ENCODE measurements around the gene MEIS1.

- TF ChIP-seq POLR2AphosphoS5 (IDR thresholded peaks at IDR 0.05) (no peak), CTCF (IDR thresholded peaks at IDR 0.05) (no peak), POLR2A (IDR thresholded peaks at IDR 0.05) (no peak), EP300 (IDR thresholded peaks at IDR 0.05; ENCODE audit: low read depth) (no peak)
Observed at GRCh38 chr2:66607152-66607551, 172.2 kb downstream of the MEIS1 start.

Data from transverse colon (tissue), 4 donors.